ENCODE data around the gene KAT7.
"Not testable (repeated sequence)": the region's sequence is repeated elsewhere in the genome, so short reads cannot be mapped to it uniquely, and the experiment has no call there.

The KAT7 gene

DNA sequence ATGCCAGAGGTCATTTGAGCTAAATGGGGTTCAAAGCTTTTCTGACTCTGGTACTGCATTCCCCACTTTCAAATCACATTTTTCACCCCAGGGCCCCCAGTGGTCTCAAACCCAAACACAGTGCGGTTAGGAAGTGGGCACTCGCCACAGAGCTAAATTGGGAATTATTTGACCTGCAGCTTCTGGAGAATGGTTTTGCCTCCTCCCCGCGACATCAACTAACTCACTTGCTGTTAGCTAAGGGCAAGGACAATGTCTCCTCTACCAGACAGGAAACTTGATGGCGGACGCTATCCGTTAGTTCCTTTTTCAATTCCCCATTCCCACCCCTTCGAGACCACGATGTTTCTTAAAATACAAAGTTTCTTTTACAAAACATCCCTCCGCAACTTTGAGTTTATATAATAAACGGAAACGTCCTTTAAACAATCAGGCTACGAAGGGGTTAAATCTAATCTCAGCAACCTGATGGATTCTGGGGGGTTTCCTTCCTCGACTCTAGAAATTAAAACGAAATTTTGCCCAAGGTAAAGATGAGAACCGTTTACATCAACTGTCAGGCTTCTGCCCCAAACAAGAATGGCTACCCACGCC lies 500 bp upstream of the KAT7 start:
- H3K4me3 ChIP-seq, result peak overlapping the region; percentile 78 to 100 (median 95)
- H3K27ac ChIP-seq, result peak overlapping the region; percentile 70 to 100 (median 98)

GRCh38 chr17:49789243-49789578 lies 730 bp downstream of the KAT7 start:
- peak overlapping the region; percentile 30 to 100 (median 90) for H3K4me3 ChIP-seq
- peak overlapping the region in 4 of 21 experiments; percentile 94 to 98 (median 97) for H3K27ac ChIP-seq

DNA sequence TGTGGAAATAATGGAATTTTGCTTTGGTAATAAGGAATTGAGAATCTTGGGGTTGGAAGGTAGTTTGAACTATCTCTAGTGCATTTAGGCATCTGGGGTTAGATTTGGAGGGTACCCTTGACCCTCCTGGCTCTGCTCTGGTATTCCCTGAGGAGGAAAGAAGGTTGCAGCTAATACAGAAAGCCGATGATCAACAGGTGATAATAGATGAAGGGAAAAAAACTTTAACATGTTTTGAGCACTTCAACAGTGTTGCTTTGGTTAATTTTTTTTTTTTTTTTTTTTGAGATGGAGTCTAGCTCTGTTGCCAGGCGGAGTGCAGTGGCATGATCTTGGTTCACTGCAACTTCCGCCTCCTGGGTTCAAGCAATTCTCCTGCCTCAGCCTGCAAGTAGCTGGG lies 4.8 kb downstream of the KAT7 start:
- no peak overlapping the region for H3K4me3 ChIP-seq
- H3K27ac ChIP-seq, result no peak overlapping the region

DNA sequence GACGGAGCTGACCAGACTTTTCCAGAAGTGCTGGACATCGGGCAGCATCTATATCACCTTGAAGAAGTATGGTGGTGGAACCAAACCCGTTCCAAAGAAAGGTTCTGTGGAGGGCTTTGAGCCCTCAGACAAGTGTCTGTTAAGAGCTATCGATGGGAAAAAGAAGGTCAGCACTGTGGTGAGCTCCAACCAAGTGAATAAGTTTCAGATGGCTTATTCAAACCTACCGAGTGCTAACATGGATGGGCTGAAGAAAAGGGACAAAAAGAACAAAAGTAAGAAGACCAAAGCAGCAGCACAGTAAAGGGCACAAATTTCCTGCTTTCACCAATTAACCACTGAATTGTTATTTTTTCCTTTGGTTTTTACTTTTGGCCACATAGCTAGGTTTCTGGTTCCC lies 6.9 kb downstream of the KAT7 start:
- Histone ChIP-seq H3K4me3 (no peak overlapping the region), H3K27ac (no peak overlapping the region)

DNA sequence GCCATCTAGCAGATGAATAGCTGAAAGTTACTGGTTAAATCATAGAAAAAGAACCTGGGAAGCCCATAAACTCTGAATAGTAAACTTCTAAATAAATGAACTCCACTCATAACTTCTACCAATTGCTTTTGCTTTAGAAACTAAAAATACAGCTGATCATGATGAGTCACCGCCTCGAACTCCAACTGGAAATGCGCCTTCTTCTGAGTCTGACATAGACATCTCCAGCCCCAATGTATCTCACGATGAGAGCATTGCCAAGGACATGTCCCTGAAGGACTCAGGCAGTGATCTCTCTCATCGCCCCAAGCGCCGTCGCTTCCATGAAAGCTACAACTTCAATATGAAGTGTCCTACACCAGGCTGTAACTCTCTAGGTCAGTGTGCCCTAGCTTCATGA lies 9.7 kb downstream of the KAT7 start:
- no peak overlapping the region for H3K27ac ChIP-seq
- H3K4me3 ChIP-seq, result no peak overlapping the region

- no peak overlapping the region for H3K4me3 ChIP-seq
- no peak overlapping the region for H3K27ac ChIP-seq
These were observed 10.3 kb downstream of the KAT7 start for GRCh38 chr17:49798738-49799137.

GRCh38 chr17:49809056-49809455 lies 20.6 kb downstream of the KAT7 start:
- H3K4me3 ChIP-seq, result no peak overlapping the region
- H3K27ac ChIP-seq, result no peak overlapping the region

DNA sequence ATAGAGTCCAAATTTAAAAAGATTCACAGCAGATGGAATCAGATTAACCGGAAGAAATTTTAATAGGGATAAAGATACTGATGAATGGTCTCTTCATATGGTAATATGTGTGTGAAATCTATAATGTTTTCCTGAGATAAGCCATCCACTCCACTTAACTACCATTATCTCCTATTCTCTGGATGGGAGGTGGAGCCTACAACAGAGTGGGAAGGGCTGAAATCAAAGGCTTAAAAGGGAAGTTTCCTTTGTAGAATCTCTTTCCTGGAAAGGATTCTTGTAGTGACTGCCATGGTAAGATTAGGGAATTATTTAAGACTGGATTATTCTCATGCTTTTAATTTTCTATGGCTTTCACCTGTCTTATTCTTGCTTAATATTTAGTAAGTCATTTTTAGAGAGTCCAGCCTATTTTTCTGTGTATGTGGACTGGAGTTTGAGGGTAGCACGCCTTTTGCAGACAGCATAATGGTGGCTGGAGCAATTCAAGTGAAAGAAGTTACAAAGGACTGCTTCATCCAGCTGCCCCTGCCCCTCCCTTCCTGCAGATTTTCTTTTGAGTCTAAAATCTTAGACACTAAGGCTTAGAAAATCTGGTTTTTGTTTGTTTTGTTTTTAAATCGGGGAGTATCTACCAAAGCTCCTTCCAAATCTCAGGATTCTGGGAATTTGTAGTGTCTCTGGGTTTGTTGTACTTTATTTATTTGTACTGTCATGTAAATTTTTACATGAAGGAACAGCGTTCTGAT lies 26.5 kb downstream of the KAT7 start:
- peak overlapping the region in 18 of 21 experiments; percentile 10 to 79 (median 61) for H3K27ac ChIP-seq

GRCh38 chr17:49815761-49816281 lies 27.3 kb downstream of the KAT7 start:
- peak overlapping the region in 19 of 21 experiments; percentile 10 to 79 (median 58) for H3K27ac ChIP-seq
- no peak overlapping the region for H3K4me3 ChIP-seq

More for the DNA sequence above, 26.5 kb downstream of the KAT7 start:
- H3K4me3 ChIP-seq, result no peak overlapping the region

- peak overlapping the region in 13 of 21 experiments; percentile 2 to 79 (median 44) for H3K27ac ChIP-seq
- no peak overlapping the region for H3K4me3 ChIP-seq
These were observed 29.5 kb downstream of the KAT7 start for GRCh38 chr17:49817993-49818392.

- Histone ChIP-seq H3K27ac (peak overlapping the region in 9 of 21 experiments; percentile 6 to 79 (median 58)), H3K4me3 (no peak overlapping the region)
These were observed 30.7 kb downstream of the KAT7 start for GRCh38 chr17:49819138-49819537.

- H3K27ac ChIP-seq, result peak overlapping the region in 5 of 21 experiments; percentile 44 to 79 (median 73)
- no peak overlapping the region for H3K4me3 ChIP-seq
These were observed 31.2 kb downstream of the KAT7 start for GRCh38 chr17:49819651-49820050.

GRCh38 chr17:49820773-49821172 lies 32.3 kb downstream of the KAT7 start:
- Histone ChIP-seq H3K4me3 (no peak overlapping the region), H3K27ac (peak overlapping the region in 6 of 21 experiments; percentile 2 to 52 (median 31))

DNA sequence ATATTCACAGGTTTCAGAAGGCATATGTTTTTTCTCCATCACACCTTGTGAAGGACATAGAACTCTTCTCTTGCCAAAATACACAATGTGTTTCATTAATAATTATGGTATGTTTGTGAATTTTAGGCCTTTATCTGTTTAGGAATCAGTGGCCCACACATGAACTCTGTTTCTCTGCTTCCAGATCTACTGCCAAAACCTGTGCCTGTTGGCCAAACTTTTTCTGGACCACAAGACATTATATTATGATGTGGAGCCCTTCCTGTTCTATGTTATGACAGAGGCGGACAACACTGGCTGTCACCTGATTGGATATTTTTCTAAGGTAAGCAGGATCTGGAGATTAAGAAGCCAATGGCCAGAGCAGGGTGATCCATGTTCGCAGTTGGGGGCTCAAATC lies 33.0 kb downstream of the KAT7 start:
- H3K4me3 ChIP-seq, result no peak overlapping the region
- H3K27ac ChIP-seq, result peak overlapping the region in 6 of 21 experiments; percentile 16 to 48 (median 32)

GRCh38 chr17:49821916-49822315 lies 33.4 kb downstream of the KAT7 start:
- Histone ChIP-seq H3K27ac (peak overlapping the region in 7 of 21 experiments; percentile 9 to 48 (median 23)), H3K4me3 (no peak overlapping the region)

- H3K4me3 ChIP-seq, result no peak overlapping the region
- peak overlapping the region in 6 of 21 experiments; percentile 1 to 60 (median 44) for H3K27ac ChIP-seq
These were observed 34.3 kb downstream of the KAT7 start for GRCh38 chr17:49822829-49823228.

- H3K27ac ChIP-seq, result peak overlapping the region in 5 of 21 experiments; percentile 18 to 60 (median 47)
These were observed 35.1 kb downstream of the KAT7 start for GRCh38 chr17:49823614-49824013.

DNA sequence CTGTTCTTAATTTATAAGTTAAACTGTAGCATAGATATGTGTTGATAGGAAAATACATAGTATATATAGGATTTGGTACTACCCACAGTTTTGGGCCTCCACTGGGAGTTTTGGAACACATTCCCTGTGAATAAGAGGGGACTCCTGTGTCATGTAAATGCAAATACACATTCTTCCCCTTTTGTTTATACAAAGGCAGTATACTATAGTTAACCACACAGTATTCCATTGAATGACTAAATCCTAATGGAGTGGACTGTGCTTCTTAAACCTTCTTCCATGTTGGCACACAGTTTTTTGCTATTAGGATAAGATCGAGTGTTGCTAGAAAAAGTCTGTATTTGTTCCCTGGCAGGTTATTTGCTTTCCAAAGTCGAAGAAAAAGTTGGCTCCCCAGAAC lies 37.2 kb downstream of the KAT7 start:
- no peak overlapping the region for H3K27ac ChIP-seq

More at GRCh38 chr17:49823614-49824013, 35.1 kb downstream of the KAT7 start:
- no peak overlapping the region for H3K4me3 ChIP-seq

DNA sequence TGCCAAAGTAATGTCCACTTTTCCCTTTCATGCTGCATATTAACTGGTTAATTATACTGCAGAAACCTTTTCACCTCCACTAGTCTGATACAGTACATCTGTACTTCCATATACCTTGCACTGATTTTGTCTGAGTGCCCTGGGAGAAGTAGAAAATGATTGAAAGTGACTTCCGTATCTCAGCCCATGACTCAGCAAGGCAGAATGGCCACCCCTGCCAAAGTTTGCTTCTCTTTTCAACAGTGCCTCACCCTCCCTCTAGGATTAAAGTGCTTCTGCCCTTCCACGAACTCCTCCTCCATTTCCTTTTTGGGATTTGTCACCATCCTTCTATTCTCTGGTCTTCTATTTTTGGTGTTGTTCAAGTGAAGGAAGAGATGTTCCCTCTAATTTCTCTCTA lies 39.8 kb downstream of the KAT7 start:
- H3K4me3 ChIP-seq, result not testable (repeated sequence)
- peak overlapping the region in 2 of 21 experiments; percentile 32 to 39 for H3K27ac ChIP-seq

More for the DNA sequence above, 37.2 kb downstream of the KAT7 start:
- no peak overlapping the region for H3K4me3 ChIP-seq

DNA sequence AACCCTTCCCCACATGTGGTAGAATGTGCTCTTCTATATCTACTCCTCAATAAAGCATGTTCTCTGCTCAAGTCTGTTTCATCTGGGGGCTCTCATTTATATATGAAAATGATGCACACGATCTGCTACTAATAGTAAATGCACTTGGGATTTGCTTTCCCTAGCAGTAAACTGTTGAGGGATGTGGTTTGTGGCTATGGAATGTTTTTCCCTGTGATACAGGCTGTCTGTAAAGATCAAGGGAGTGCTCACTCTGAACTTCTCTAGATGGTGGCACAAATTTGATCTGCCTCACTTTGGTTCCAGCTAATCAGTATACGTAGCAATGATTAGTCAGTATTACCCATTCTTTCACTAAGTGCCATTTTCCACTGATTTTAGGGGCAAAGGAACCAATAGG lies 40.5 kb downstream of the KAT7 start:
- Histone ChIP-seq H3K27ac (no peak overlapping the region), H3K4me3 (no peak overlapping the region)

- peak overlapping the region in 1 of 21 experiments; percentile 50 for H3K27ac ChIP-seq
- H3K4me3 ChIP-seq, result no peak overlapping the region
These were observed 42.1 kb downstream of the KAT7 start for GRCh38 chr17:49830605-49831004.

Data from skin epidermis (tissue), 12 donors.